Osteoblast (primary cell): ENCODE measurements around the gene UBAP2. TPM values are rescaled to one million over a fixed set of nuclear protein-coding genes. Genes with fewer than 3 reads are reported as not detected.

Source experiments
- DNase-seq: peaks from one replicate; pipeline ENCODE4 v3.0.0; 2011; ENCODE audit warnings: low spot score, mixed read lengths; ENCODE audit not compliant: insufficient read length; ENCODE audit errors: missing footprints
- H2AFZ ChIP-seq: 2 replicates; pipeline ENCODE4 v1.6.0; 2011; ENCODE audit warnings: mild to moderate bottlenecking, low read length
- H3K27ac ChIP-seq: 2 replicates; pipeline ENCODE4 v1.5.1; 2011; ENCODE audit warnings: mild to moderate bottlenecking, low read depth, low read length, moderate library complexity
- H3K27me3 ChIP-seq: 2 replicates; pipeline ENCODE4 v1.6.0; 2012; ENCODE audit warnings: mild to moderate bottlenecking, control low read depth, inconsistent platforms, low read length, moderate library complexity; ENCODE audit not compliant: insufficient read depth
- H3K36me3 ChIP-seq: 2 replicates; pipeline ENCODE4 v1.5.1; 2011; ENCODE audit warnings: mild to moderate bottlenecking, low read length, control low read depth, moderate library complexity; ENCODE audit not compliant: insufficient read depth
- H3K4me1 ChIP-seq: 2 replicates; pipeline ENCODE4 v1.5.1; 2011; ENCODE audit warnings: mild to moderate bottlenecking, low read length, control low read depth, moderate library complexity; ENCODE audit not compliant: insufficient read depth
- H3K4me2 ChIP-seq: 2 replicates; pipeline ENCODE4 v1.6.0; 2011; ENCODE audit warnings: mild to moderate bottlenecking, low read length; ENCODE audit not compliant: insufficient read depth
- H3K4me3 ChIP-seq: fragments of 200-600 bp; sonication (generic); 3 replicates; pipeline ENCODE4 v1.5.1; 2012; ENCODE audit warnings: mild to moderate bottlenecking, low read length, inconsistent platforms; ENCODE audit not compliant: insufficient read depth
- H3K79me2 ChIP-seq: 2 replicates; pipeline ENCODE4 v1.6.0; 2012; ENCODE audit warnings: mild to moderate bottlenecking, low read length, control low read depth, inconsistent platforms; ENCODE audit not compliant: insufficient read depth
- H3K9me3 ChIP-seq: 2 replicates; pipeline ENCODE4 v1.5.1; 2011; ENCODE audit warnings: low read depth, low read length, control low read depth
- H4K20me1 ChIP-seq: 2 replicates; pipeline ENCODE4 v1.6.0; 2012; ENCODE audit warnings: mild to moderate bottlenecking, low read length, control low read depth; ENCODE audit not compliant: insufficient read depth
- CTCF ChIP-seq: IDR thresholded peaks from 2 replicates; pipeline ENCODE4 v1.5.1; 2011; ENCODE audit warnings: mild to moderate bottlenecking, low read depth, low read length, moderate library complexity; ENCODE audit errors: extremely low read depth
- total RNA-seq: library from RNA; depleted of rRNA; stranded (reverse); fragments of >200 nt; gene quantifications from 2 replicates; pipeline ENCODE4 v1.2.3, GENCODE V29; 2012

UBAP2 gene
- total RNA-seq, 1 donor: 18.5 TPM

- H3K79me2 ChIP-seq: peaks cover 42% of the 10 kb centered on the region
- H3K4me2 ChIP-seq: no peak overlapping the region
- TF ChIP-seq CTCF: no peak
- H3K27ac ChIP-seq: no peak overlapping the region
- H2AFZ ChIP-seq: no peak overlapping the region
- H3K4me1 ChIP-seq: no peaks in the 10 kb centered on the region
- peaks cover 7% of the 10 kb centered on the region for H4K20me1 ChIP-seq
- H3K27me3 ChIP-seq: no peaks in the 10 kb centered on the region
- H3K9me3 ChIP-seq: no peaks in the 10 kb centered on the region
- no peak overlapping the region for H3K4me3 ChIP-seq
- no peak for DNase-seq
- H3K36me3 ChIP-seq: peaks cover 6% of the 10 kb centered on the region
Measured at GRCh38 chr9:34016149-34016548, 32.5 kb downstream of the UBAP2 start.

GRCh38 chr9:34010979-34011378 lies 37.7 kb downstream of the UBAP2 start:
- Histone ChIP-seq H3K9me3 (no peaks in the 10 kb centered on the region), H3K27ac (no peak overlapping the region), H3K4me2 (no peak overlapping the region), H3K36me3 (peaks cover 14% of the 10 kb centered on the region), H3K27me3 (no peaks in the 10 kb centered on the region), H3K4me3 (no peak overlapping the region), H4K20me1 (no peaks in the 10 kb centered on the region), H2AFZ (no peak overlapping the region), H3K79me2 (peaks cover 5% of the 10 kb centered on the region), H3K4me1 (no peaks in the 10 kb centered on the region)
- TF ChIP-seq CTCF: peak; percentile 36
- no peak for DNase-seq

GRCh38 chr9:34001951-34002350 lies 46.7 kb downstream of the UBAP2 start:
- H3K4me3 ChIP-seq: no peak overlapping the region
- H3K27me3 ChIP-seq: no peaks in the 10 kb centered on the region
- peaks cover 12% of the 10 kb centered on the region for H3K36me3 ChIP-seq
- H3K27ac ChIP-seq: no peak overlapping the region
- H3K4me2 ChIP-seq: no peak overlapping the region
- DNase-seq: no peak
- no peak for TF ChIP-seq CTCF
- H2AFZ ChIP-seq: no peak overlapping the region
- no peaks in the 10 kb centered on the region for H3K9me3 ChIP-seq
- H3K79me2 ChIP-seq: peaks cover 8% of the 10 kb centered on the region
- no peaks in the 10 kb centered on the region for H4K20me1 ChIP-seq
- H3K4me1 ChIP-seq: no peaks in the 10 kb centered on the region

- H2AFZ ChIP-seq: no peak overlapping the region
- H4K20me1 ChIP-seq: no peaks in the 10 kb centered on the region
- TF ChIP-seq CTCF: no peak
- H3K4me1 ChIP-seq: no peaks in the 10 kb centered on the region
- no peak for DNase-seq
- H3K9me3 ChIP-seq: no peaks in the 10 kb centered on the region
- H3K27ac ChIP-seq: no peak overlapping the region
- no peak overlapping the region for H3K4me2 ChIP-seq
- peaks cover 8% of the 10 kb centered on the region for H3K79me2 ChIP-seq
- no peak overlapping the region for H3K4me3 ChIP-seq
- H3K27me3 ChIP-seq: no peaks in the 10 kb centered on the region
- peaks cover 19% of the 10 kb centered on the region for H3K36me3 ChIP-seq
Measured at GRCh38 chr9:34001298-34001697, 47.4 kb downstream of the UBAP2 start.
